Prostate gland (tissue), 2 donors: Measurements from ENCODE around the gene DNAJB13.

ENCODE experiments used
- POLR2A ChIP-seq: fragments of 450-650 bp; IDR thresholded peaks from one replicate; pipeline ENCODE4 v1.6.1; 2016; ENCODE audit warnings: antibody characterized with exemption, mild to moderate bottlenecking
- TF ChIP-seq, protein P1 (sequence below), 4 experiments: fragments of 200-600 bp in 2 of 4; fragments of 450-650 bp in 2 of 4; sonication (generic) in 2 of 4; IDR thresholded peaks; 1 replicate in 3 of 4; 2 replicates in 1 of 4; pipeline ENCODE4 v1.5.1; 2016 to 2019; ENCODE audit warnings: antibody characterized with exemption in 4 of 4, mild to moderate bottlenecking in 2 of 4, moderate library complexity in 2 of 4

DNA sequence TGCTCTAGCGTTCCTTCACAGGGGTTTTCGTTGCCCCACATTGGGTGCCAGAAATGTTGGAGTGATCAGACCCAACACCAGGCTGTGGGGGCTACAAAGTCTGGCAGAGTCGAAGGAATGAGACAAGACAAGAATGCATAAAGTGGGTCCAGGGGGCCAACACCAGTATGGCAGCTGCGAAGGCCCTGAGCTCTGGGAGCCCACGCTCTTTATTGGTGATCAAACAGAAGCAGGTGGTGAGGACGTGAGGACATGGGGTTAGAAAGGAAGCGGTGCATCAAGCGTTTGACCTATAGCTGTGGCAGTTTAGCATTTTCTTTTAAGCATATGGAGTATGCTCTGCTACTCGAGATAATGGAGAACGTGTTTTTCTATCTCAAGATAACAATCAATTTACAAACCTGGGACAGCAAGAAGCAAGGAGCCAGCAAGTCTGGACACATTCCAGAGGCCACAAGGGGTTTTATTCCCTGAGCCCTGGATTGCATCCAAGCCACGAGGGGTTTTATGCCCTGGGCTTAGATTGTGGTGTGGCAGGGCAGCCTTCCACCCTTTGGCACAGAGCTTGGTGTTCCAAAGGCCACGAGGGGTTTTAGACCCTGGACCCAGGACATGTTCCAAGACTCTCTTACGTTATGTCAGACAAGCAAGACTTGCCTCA, 3.9 kb upstream of the DNAJB13 start:
- TF ChIP-seq, protein P1, sequence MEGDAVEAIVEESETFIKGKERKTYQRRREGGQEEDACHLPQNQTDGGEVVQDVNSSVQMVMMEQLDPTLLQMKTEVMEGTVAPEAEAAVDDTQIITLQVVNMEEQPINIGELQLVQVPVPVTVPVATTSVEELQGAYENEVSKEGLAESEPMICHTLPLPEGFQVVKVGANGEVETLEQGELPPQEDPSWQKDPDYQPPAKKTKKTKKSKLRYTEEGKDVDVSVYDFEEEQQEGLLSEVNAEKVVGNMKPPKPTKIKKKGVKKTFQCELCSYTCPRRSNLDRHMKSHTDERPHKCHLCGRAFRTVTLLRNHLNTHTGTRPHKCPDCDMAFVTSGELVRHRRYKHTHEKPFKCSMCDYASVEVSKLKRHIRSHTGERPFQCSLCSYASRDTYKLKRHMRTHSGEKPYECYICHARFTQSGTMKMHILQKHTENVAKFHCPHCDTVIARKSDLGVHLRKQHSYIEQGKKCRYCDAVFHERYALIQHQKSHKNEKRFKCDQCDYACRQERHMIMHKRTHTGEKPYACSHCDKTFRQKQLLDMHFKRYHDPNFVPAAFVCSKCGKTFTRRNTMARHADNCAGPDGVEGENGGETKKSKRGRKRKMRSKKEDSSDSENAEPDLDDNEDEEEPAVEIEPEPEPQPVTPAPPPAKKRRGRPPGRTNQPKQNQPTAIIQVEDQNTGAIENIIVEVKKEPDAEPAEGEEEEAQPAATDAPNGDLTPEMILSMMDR (IDR thresholded peaks at IDR 0.05) = no peak
- no peak for TF ChIP-seq POLR2A
